Measurements from ENCODE around the gene ETDC.
A peak's percentile ranks its signal among the peaks of the same experiment; 100 is the strongest.

ETDC gene

DNA sequence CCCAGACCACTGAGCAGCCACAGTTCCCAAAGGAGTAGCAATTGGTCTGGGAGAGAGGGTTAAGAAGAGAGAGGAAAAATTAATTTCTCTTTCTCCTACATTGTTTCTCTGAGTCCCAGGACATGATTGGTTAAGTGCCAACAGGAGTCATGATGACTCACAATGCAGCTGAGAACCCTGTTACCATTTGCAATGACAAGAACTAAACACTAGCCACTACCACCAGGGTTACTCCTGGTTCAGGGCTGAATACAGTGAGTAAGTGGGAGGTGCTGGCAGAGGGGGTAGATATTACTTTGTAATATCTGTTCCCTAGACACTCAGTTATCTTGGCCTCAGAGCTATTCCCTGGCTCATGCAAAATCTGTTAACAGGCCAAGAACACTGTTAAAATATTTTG is 18.0 kb downstream of the ETDC start:
- TF ChIP-seq, protein P1, sequence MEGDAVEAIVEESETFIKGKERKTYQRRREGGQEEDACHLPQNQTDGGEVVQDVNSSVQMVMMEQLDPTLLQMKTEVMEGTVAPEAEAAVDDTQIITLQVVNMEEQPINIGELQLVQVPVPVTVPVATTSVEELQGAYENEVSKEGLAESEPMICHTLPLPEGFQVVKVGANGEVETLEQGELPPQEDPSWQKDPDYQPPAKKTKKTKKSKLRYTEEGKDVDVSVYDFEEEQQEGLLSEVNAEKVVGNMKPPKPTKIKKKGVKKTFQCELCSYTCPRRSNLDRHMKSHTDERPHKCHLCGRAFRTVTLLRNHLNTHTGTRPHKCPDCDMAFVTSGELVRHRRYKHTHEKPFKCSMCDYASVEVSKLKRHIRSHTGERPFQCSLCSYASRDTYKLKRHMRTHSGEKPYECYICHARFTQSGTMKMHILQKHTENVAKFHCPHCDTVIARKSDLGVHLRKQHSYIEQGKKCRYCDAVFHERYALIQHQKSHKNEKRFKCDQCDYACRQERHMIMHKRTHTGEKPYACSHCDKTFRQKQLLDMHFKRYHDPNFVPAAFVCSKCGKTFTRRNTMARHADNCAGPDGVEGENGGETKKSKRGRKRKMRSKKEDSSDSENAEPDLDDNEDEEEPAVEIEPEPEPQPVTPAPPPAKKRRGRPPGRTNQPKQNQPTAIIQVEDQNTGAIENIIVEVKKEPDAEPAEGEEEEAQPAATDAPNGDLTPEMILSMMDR (IDR thresholded peaks at IDR 0.05; ENCODE audit: insufficient read depth, low read depth, low read length, missing control alignments), result no peak
- peak; percentile 67 for DNase-seq (ENCODE audit: low read depth)
- H3K4me3 ChIP-seq (ENCODE audit: low read length), result no peak overlapping the region

DNA sequence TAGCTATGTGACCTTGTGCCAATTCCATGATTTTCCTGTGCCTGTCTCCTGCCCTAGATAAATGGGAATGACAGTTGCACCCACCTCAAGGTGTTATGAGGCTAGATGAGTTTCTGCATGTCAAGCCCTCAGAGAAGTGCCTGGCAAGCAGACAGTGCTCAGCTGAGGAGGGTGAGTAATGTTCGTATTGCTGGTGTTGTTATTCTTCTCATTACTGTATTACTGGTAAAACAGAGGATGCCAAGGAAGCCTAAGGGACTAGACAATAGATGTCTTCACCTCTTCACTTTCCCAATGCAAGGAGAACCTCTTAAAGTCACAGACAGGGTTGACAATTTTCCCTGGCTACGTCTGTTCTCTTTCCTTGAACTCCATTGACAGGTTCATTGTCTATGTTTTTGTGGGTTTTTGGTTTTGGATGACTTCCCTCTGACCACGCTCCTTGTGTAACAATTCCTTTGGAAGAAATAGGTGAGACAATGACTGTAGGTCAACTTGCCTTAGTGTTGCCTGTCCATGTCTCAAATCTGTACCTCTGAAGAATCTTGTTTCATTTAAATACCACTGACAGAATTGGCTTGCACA is 19.2 kb downstream of the ETDC start:
- H3K4me3 ChIP-seq (ENCODE audit: low read length), result no peak overlapping the region
- peak; percentile 65 for DNase-seq (ENCODE audit: low read depth)
- TF ChIP-seq, protein P1 (IDR thresholded peaks at IDR 0.05; ENCODE audit: insufficient read depth, low read depth, low read length, missing control alignments), result no peak

DNA sequence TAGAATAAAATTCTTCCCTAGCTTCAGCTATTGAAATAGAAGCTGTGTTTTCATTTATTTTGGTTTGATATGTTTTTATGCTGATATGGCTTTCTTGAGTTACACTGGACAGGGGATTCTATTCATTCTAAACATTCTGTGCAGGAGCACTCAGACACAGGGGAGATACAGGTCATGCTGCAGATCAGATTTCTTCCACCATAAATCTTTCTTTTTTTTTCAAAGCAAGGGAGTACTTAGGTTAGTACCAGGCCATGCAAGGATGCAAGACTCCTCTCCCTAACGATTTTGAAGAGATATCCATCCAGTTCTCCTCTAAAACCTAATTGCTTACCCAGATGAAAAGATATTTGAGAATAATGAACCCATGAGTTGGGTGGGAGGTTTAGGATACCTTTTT is 21.4 kb downstream of the ETDC start:
- H3K4me3 ChIP-seq (ENCODE audit: low read length), result no peak overlapping the region
- TF ChIP-seq, protein P1 (IDR thresholded peaks at IDR 0.05; ENCODE audit: insufficient read depth, low read depth, low read length, missing control alignments), result no peak
- no peak for DNase-seq (ENCODE audit: low read depth)

DNA sequence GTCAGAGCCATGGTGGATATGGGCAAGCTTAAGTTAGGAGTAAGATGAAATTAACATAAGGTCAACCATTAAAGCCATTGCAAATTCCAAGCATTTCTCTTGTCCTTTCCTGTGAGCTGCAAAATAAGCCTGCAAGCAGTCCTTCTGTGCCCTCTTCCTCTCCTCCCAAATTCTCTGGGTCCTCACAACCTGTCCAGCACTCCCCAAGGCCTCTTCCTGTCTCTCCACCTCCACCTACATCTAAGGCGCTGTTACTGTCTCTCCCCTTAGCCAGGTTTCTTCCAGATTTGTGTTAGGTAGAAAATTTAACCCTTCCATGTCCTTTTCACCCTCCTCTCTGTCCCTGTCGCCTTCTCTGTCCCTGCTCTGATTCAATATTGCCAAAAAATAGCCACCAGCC is 22.2 kb downstream of the ETDC start:
- no peak overlapping the region for H3K4me3 ChIP-seq (ENCODE audit: low read length)
- TF ChIP-seq, protein P1 (IDR thresholded peaks at IDR 0.05; ENCODE audit: insufficient read depth, low read depth, low read length, missing control alignments), result no peak
- DNase-seq (ENCODE audit: low read depth), result no peak

DNA sequence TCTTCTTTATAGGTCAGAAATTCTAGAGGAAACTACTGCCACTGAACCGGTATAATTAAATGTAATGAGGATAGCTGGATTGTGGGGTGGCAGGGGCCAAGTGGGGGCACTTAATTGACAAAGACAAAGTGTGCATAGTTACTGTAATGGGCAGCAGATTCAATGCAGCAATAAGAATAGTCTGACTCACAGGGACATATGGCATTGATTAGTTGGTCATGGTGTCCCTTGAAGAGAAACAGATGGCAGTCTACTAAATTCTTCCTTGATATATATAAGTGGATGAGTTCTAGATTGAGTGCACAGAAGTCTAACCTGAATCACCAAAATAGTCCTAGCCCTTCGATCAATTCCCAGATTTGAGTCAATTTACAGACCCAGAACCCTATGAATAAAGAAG is 31.6 kb downstream of the ETDC start:
- no peak for DNase-seq (ENCODE audit: low read depth)
- no peak overlapping the region for H3K4me3 ChIP-seq (ENCODE audit: low read length)
- TF ChIP-seq, protein P1 (IDR thresholded peaks at IDR 0.05; ENCODE audit: insufficient read depth, low read depth, low read length, missing control alignments), result no peak

DNA sequence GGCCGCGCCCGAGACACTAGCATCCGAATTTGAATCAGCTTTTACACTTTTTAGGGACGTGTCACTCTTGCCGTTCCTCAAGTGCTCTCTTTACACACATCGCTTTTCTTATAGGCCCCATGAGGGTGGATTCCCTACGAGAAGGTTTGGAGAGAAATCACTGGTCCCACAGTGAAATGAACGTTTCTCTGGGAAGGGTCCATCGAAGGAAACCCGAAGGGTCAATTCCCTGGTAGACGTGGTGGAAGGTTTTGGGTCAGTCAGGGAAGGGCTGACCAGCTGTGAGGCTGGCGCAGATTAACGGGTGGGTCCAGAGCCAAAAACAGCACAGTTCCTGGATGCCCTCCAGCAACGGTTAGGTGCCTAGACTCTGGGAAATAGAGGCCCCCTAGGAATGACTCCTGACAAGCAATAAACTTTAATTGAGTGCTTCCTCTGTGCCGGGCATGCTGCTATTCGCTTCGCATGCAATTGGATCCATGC is 35.9 kb downstream of the ETDC start:
- TF ChIP-seq, protein P1 (IDR thresholded peaks at IDR 0.05; ENCODE audit: insufficient read depth, low read depth, low read length, missing control alignments), result no peak
- peak; percentile 1 for DNase-seq (ENCODE audit: low read depth)
- H3K4me3 ChIP-seq (ENCODE audit: low read length), result peak overlapping the region; percentile 68

DNA sequence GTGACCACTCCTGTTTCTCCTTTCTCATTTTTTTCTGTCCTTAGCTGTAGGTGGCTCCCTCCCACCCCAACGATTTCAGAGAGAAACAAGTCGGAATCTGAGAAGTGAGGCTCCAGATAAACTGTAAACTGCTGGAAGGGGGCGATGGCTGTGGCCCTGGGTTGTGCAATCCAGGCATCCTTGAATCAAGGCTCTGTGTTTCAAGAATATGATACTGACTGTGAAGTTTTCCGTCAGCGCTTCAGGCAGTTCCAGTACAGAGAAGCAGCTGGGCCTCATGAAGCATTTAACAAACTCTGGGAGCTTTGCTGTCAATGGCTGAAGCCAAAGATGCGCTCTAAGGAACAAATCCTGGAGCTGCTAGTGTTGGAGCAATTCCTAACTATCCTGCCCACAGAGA is 37.7 kb downstream of the ETDC start:
- TF ChIP-seq, protein P1 (IDR thresholded peaks at IDR 0.05; ENCODE audit: insufficient read depth, low read depth, low read length, missing control alignments), result no peak
- no peak for DNase-seq (ENCODE audit: low read depth)
- H3K4me3 ChIP-seq (ENCODE audit: low read length), result no peak overlapping the region

Measured in epithelial cell of esophagus (primary cell).